MM.1S (cell line): ENCODE data around the gene ERCC1.

Experiments
- DNase-seq: peaks from one replicate; pipeline ENCODE4 v3.0.0-alpha.2; 2015
- H2AFZ ChIP-seq: fragments of 300-600 bp; sonication (generic); 2 replicates; pipeline ENCODE4 v1.6.0; 2016; ENCODE audit warnings: antibody characterized with exemption, low read length
- H3F3A ChIP-seq: fragments of 300-600 bp; sonication (generic); 2 replicates; pipeline ENCODE4 v1.6.1; 2016; ENCODE audit warnings: mild to moderate bottlenecking, antibody characterized with exemption, low read length, moderate library complexity, mixed read lengths; ENCODE audit not compliant: insufficient read depth
- H3K27ac ChIP-seq: fragments of 300-600 bp; sonication (generic); 2 replicates; pipeline ENCODE4 v1.5.1; 2016; ENCODE audit warnings: mild to moderate bottlenecking, low read length
- H3K27me3 ChIP-seq: fragments of 300-600 bp; sonication (generic); replicated peaks from 2 replicates; pipeline ENCODE4 v1.6.0; 2016; ENCODE audit warnings: low read length; ENCODE audit not compliant: insufficient read depth
- H3K36me3 ChIP-seq: fragments of 300-600 bp; sonication (generic); replicated peaks from 2 replicates; pipeline ENCODE4 v1.6.1; 2016; ENCODE audit warnings: mild to moderate bottlenecking, low read length, mixed read lengths; ENCODE audit not compliant: insufficient read depth
- H3K4me1 ChIP-seq: fragments of 300-600 bp; sonication (generic); 2 replicates; pipeline ENCODE4 v1.6.1; 2016; ENCODE audit warnings: low read length, mixed read lengths
- H3K4me2 ChIP-seq: fragments of 300-600 bp; sonication (generic); 2 replicates; pipeline ENCODE4 v1.6.0; 2016; ENCODE audit warnings: low read depth, low read length
- H3K4me3 ChIP-seq: fragments of 300-600 bp; sonication (generic); 2 replicates; pipeline ENCODE4 v1.5.1; 2016; ENCODE audit warnings: low read length, mixed read lengths
- H3K79me2 ChIP-seq: fragments of 300-600 bp; sonication (generic); 2 replicates; pipeline ENCODE4 v1.6.1; 2016; ENCODE audit warnings: mixed run types, low read length, mixed read lengths
- H3K9ac ChIP-seq: fragments of 300-600 bp; sonication (generic); 2 replicates; pipeline ENCODE4 v1.6.1; 2016; ENCODE audit warnings: low read length, mixed read lengths
- H3K9me2 ChIP-seq: fragments of 300-600 bp; sonication (generic); replicated peaks from 2 replicates; pipeline ENCODE4 v1.6.1; 2016; ENCODE audit warnings: mild to moderate bottlenecking, low read length, mixed read lengths; ENCODE audit not compliant: insufficient read depth
- H3K9me3 ChIP-seq: fragments of 300-600 bp; sonication (generic); replicated peaks from 2 replicates; pipeline ENCODE4 v1.6.1; 2016; ENCODE audit warnings: mild to moderate bottlenecking, low read length, mixed read lengths; ENCODE audit not compliant: insufficient read depth
- H4K20me1 ChIP-seq: fragments of 300-600 bp; sonication (generic); 2 replicates; pipeline ENCODE4 v1.6.1; 2016; ENCODE audit warnings: mild to moderate bottlenecking, low read length, moderate library complexity, mixed read lengths; ENCODE audit not compliant: insufficient read depth
- CTCF ChIP-seq: fragments of 300-600 bp; sonication (generic); IDR thresholded peaks from 2 replicates; pipeline ENCODE4 v1.5.1; 2016; ENCODE audit warnings: antibody characterized with exemption, low read length, mixed read lengths
- EZH2 ChIP-seq: fragments of 300-600 bp; sonication (generic); optimal IDR thresholded peaks from 2 replicates; pipeline ENCODE3; 2017; ENCODE audit warnings: low read depth, mild to moderate bottlenecking, antibody characterized with exemption, low read length, mixed read lengths
- EZH2phosphoT487 ChIP-seq: fragments of 300-600 bp; sonication (generic); IDR thresholded peaks from 2 replicates; pipeline ENCODE4 v1.6.1; 2018; ENCODE audit warnings: antibody characterized with exemption, low read length

The ERCC1 gene

GRCh38 chr19:45471931-45472562, 48.3 kb upstream of the ERCC1 start:
- no peaks in the 10 kb centered on the region for H3K9me2 ChIP-seq
- no peak for DNase-seq
- no peaks in the 10 kb centered on the region for H3K9me3 ChIP-seq
- H3F3A ChIP-seq = peaks cover 14% of the 10 kb centered on the region; the same call in 1 of the 2 replicates
- H2AFZ ChIP-seq = no peak overlapping the region
- H3K79me2 ChIP-seq = no peaks in the 10 kb centered on the region
- no peaks in the 10 kb centered on the region for H3K4me1 ChIP-seq
- H3K36me3 ChIP-seq = no peaks in the 10 kb centered on the region
- H3K4me3 ChIP-seq = no peak overlapping the region
- H3K4me2 ChIP-seq = no peak overlapping the region
- H4K20me1 ChIP-seq = no peaks in the 10 kb centered on the region
- no peaks in the 10 kb centered on the region; the same call in 1 of the 2 replicates for H3K27me3 ChIP-seq
- H3K9ac ChIP-seq = no peak overlapping the region
- TF ChIP-seq EZH2 (no peak), CTCF (no peak), EZH2phosphoT487 (no peak)
- H3K27ac ChIP-seq = no peak overlapping the region

- no peak for TF ChIP-seq CTCF
- TF ChIP-seq EZH2 = no peak
- TF ChIP-seq EZH2phosphoT487 = no peak
- no peaks in the 10 kb centered on the region; the same call in 1 of the 2 replicates for H3K27me3 ChIP-seq
Measured at GRCh38 chr19:45471111-45471930, 47.6 kb upstream of the ERCC1 start.

GRCh38 chr19:45470762-45471081, 47.0 kb upstream of the ERCC1 start:
- DNase-seq = no peak
- no peaks in the 10 kb centered on the region for H3K4me1 ChIP-seq
- TF ChIP-seq EZH2 (no peak), EZH2phosphoT487 (no peak), CTCF (no peak)
- H3F3A ChIP-seq = peaks cover 14% of the 10 kb centered on the region; the same call in 1 of the 2 replicates
- H3K36me3 ChIP-seq = no peaks in the 10 kb centered on the region
- H3K4me2 ChIP-seq = no peak overlapping the region; the same call in 1 of the 2 replicates
- no peak overlapping the region for H3K9ac ChIP-seq
- H3K27me3 ChIP-seq = no peaks in the 10 kb centered on the region; the same call in 1 of the 2 replicates
- no peak overlapping the region for H3K4me3 ChIP-seq
- no peaks in the 10 kb centered on the region for H3K79me2 ChIP-seq
- H3K9me3 ChIP-seq = no peaks in the 10 kb centered on the region
- H2AFZ ChIP-seq = no peak overlapping the region
- no peak overlapping the region for H3K27ac ChIP-seq
- no peaks in the 10 kb centered on the region for H4K20me1 ChIP-seq
- no peaks in the 10 kb centered on the region for H3K9me2 ChIP-seq

More at GRCh38 chr19:45471111-45471930, 47.6 kb upstream of the ERCC1 start:
- Histone ChIP-seq H3K9me2 (no peaks in the 10 kb centered on the region), H3K36me3 (no peaks in the 10 kb centered on the region), H3K9me3 (no peaks in the 10 kb centered on the region), H3K4me3 (no peak overlapping the region), H3F3A (peaks cover 14% of the 10 kb centered on the region; the same call in 1 of the 2 replicates), H3K4me1 (no peaks in the 10 kb centered on the region), H2AFZ (no peak overlapping the region), H3K27ac (no peak overlapping the region), H3K79me2 (no peaks in the 10 kb centered on the region), H3K9ac (no peak overlapping the region), H3K4me2 (no peak overlapping the region), H4K20me1 (no peaks in the 10 kb centered on the region)
- no peak for DNase-seq
